Adrenal gland (tissue), 12 donors: Measurements from ENCODE around the gene ZNF787. TPM values are rescaled to one million over a fixed set of nuclear protein-coding genes. Genes with fewer than 3 reads are reported as not detected.
A peak's percentile ranks its signal among the peaks of the same experiment; 100 is the strongest.

ENCODE experiments used
- DNase-seq, 7 donors: peaks; one replicate each; pipeline ENCODE4 v3.0.0-alpha.2; 2019 to 2020
- H3K27ac ChIP-seq, 5 donors: fragments of 200-600 bp; sonication (generic) in 4 of 5; 1 replicate in 3 of 5; 2 replicates in 2 of 5; pipeline versions ENCODE4 v1.5.1 to v1.8.0; 2016 to 2020; ENCODE audit warnings: mild to moderate bottlenecking in 1 of 5
- H3K27me3 ChIP-seq: fragments of 200-600 bp; 2 replicates; pipeline ENCODE4 v1.8.0; 2021
- H3K36me3 ChIP-seq, 2 donors: fragments of 200-600 bp; replicated peaks in 1 of 2; 1 replicate in 1 of 2; 2 replicates in 1 of 2; pipeline versions ENCODE4 v1.5.1 to v1.8.0; 2018 to 2022
- H3K4me1 ChIP-seq, 2 donors: fragments of 200-600 bp; replicated peaks in 1 of 2; 1 replicate in 1 of 2; 2 replicates in 1 of 2; pipeline versions ENCODE4 v1.5.1 to v1.8.0; 2018 to 2021
- H3K4me3 ChIP-seq, 4 donors: fragments of 200-600 bp; sonication (generic) in 3 of 4; one replicate each; pipeline ENCODE4 v1.5.1; 2016 to 2018
- H3K9me3 ChIP-seq, 3 donors: fragments of 200-600 bp; sonication (generic) in 1 of 3; replicated peaks in 1 of 3; 1 replicate in 2 of 3; 2 replicates in 1 of 3; pipeline versions ENCODE4 v1.5.1 to v1.8.0; 2016 to 2021
- POLR2A ChIP-seq, 2 donors: fragments of 450-650 bp; IDR thresholded peaks; one replicate each; pipeline ENCODE4 v1.6.1; 2017; ENCODE audit warnings: antibody characterized with exemption in 2 of 2, mild to moderate bottlenecking in 2 of 2, moderate library complexity in 1 of 2
- WGBS, 4 donors: extraction: QIAGEN DNeasy Blood & Tissue Kit in 2 of 4; methylation state at CpG; one replicate each; pipeline versions ENCODE4 v1.1.5 to v1.1.7; 2013 to 2017; 5-methylcytosine and 5-hydroxymethylcytosine counted together
- intact Hi-C, 2 donors: fragments of 100-400 bp; cut with DNase I; formaldehyde crosslinking; loops; one replicate each; pipeline versions ENCODE4 v1.14.1 to v1.15.0; 2022 to 2023
- polyA plus RNA-seq, 3 donors: library from polyadenylated mRNA; stranded (reverse); fragments of 200-250 nt in 2 of 3; fragments of 350-450 nt in 1 of 3; fragmentation: Illumina TruSeq in 1 of 3; extraction: RNeasy Lipid Tissue Mini Kit (QIAGEN cat#74804) in 1 of 3; gene quantifications; one replicate each; pipeline ENCODE4 v1.2.3, GENCODE V29; 2013 to 2014
- total RNA-seq, 9 donors: library from RNA; depleted of rRNA in 4 of 9; stranded (reverse); fragments of >200 nt in 4 of 9; fragments of 120-200 nt in 1 of 9; fragmentation: NEBNext Ultra II Directional in 1 of 9; extraction: Animal tissue kit (Norgen Biotek cat#: 25700) in 1 of 9; gene quantifications; one replicate each; pipeline versions ENCODE4 v1.1.0 to v1.2.4, GENCODE V29; 2013 to 2023
- TF ChIP-seq, protein P1 (sequence below), 6 experiments: fragments of 450-650 bp in 4 of 6; fragments of 200-600 bp in 2 of 6; sonication (generic) in 1 of 6; IDR thresholded peaks; 1 replicate in 5 of 6; 2 replicates in 1 of 6; pipeline versions ENCODE4 v1.5.1 to v1.8.0; 2016 to 2021; ENCODE audit warnings: antibody characterized with exemption in 6 of 6, mild to moderate bottlenecking in 2 of 6, moderate library complexity in 1 of 6
- donor health status: healthy with polysubstance abuse.
- donor health status: Bipolar disorder and iron deficiency.
- donor health status: DM: yes; HTN: yes; CAD: no.
- donor health status: DM: no; HTN: no; CAD: no.
- donor health status: DM: no; HTN: no; CAD: no.
- donor health status: DM: yes; HTN: yes; CAD: no.

ZNF787 gene
- total and polyA plus RNA-seq, 12 donors = 4.6 to 51.5 (median 27.8) TPM

DNA sequence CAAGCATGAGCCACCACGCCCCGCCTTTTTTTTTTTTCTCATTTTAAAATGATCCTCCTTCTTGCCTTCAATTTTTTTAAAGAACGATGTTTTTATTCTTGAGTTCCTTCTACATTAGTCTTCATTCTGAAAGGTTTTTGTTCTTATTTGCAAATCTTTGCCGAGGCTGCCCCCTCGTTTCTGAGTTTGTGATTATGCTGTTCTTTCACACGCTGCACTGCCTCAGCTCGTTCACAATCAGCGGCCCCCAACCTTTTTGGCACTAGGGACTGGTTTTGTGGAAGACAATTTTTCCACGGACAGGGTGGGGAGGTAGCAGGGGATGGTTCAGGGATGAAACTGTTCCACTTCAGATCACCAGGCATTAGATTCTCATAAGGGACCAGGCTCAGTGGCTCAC, 26.6 kb downstream of the ZNF787 start:
- intact Hi-C loops = no loop called here
- Histone ChIP-seq H3K9me3 (no peaks in the 10 kb centered on the region), H3K4me3 (no peak overlapping the region), H3K27me3 (no peaks in the 10 kb centered on the region), H3K27ac (no peak overlapping the region), H3K36me3 (no peaks in the 10 kb centered on the region), H3K4me1 (peaks cover 9 to 10% of the 10 kb centered on the region in 2 donors)
- TF ChIP-seq POLR2A (IDR thresholded peaks at IDR 0.05) = no peak
- TF ChIP-seq, protein P1, sequence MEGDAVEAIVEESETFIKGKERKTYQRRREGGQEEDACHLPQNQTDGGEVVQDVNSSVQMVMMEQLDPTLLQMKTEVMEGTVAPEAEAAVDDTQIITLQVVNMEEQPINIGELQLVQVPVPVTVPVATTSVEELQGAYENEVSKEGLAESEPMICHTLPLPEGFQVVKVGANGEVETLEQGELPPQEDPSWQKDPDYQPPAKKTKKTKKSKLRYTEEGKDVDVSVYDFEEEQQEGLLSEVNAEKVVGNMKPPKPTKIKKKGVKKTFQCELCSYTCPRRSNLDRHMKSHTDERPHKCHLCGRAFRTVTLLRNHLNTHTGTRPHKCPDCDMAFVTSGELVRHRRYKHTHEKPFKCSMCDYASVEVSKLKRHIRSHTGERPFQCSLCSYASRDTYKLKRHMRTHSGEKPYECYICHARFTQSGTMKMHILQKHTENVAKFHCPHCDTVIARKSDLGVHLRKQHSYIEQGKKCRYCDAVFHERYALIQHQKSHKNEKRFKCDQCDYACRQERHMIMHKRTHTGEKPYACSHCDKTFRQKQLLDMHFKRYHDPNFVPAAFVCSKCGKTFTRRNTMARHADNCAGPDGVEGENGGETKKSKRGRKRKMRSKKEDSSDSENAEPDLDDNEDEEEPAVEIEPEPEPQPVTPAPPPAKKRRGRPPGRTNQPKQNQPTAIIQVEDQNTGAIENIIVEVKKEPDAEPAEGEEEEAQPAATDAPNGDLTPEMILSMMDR (IDR thresholded peaks at IDR 0.05) = no peak
- WGBS, 4 donors = 82 to 96% (median 88%) methylated on average over 8 to 9 of the region's 9 CpGs
- peak in 1 of 7 donors; percentile 10 for DNase-seq

DNA sequence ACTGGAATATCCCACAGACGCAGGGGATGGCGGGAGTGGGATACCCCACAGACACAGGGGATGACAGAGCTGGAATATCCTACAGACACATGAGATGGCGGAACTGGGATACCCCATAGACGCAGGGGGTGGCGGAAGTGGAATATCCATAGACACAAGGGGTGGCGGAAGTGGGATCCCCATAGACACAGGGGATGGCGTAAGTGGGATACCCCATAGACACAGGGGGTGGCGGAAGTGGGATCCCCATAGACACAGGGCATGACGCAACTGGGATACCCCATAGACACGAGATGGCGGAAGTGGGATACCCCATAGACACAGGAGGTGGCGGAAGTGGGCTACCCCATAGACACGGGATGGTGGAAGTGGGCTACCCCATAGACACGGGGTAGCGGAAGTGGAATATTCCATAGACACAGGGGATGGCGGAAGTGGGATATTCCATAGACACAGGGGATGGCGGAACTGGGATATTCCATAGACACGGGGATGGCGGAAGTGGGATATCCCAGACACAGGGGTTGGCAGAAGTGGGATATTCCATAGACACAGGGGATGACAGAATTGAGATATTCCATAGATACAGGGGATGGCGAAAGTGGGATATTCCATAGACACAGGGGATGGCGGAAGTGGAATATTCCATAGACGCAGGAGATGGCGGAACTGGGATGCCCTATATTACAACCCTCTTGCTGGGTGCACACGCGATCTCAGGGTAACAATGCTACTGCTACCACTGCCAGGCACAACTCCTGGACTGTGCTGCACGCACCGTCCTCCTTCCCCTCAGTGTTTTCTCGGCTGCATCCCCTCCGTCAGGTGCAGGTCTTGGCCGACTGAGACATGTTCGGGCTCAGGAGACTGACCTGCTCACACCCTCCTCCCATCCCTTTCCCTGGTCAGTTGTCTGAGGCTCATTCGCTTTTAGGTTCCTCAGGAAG, 28.1 kb downstream of the ZNF787 start:
- peak in 2 of 7 donors; percentile 9 to 13 for DNase-seq
- 95 to 97% (median 96%) methylated on average over 32 of the region's 32 CpGs for WGBS, 4 donors

GRCh38 chr19:56091751-56092546, 29.1 kb downstream of the ZNF787 start:
- intact Hi-C loops = no loop called here
- 80 to 91% (median 89%) methylated on average over 36 to 38 of the region's 38 CpGs for WGBS, 4 donors
- Histone ChIP-seq H3K27ac (peak overlapping the region in 3 of 5 donors; percentile 1 to 75 (median 54)), H3K4me3 (no peak overlapping the region), H3K4me1 (peaks cover 9 to 10% of the 10 kb centered on the region in 2 donors), H3K27me3 (no peaks in the 10 kb centered on the region), H3K36me3 (peaks cover 0 to 10% of the 10 kb centered on the region in 2 donors), H3K9me3 (no peaks in the 10 kb centered on the region)
- peak in 2 of 7 donors; percentile 2 to 16 for DNase-seq
- TF ChIP-seq POLR2A (IDR thresholded peaks at IDR 0.05) = no peak
- TF ChIP-seq, protein P1 (IDR thresholded peaks at IDR 0.05) = no peak

More for the DNA sequence above, 28.1 kb downstream of the ZNF787 start:
- Histone ChIP-seq H3K4me3 (no peak overlapping the region), H3K9me3 (no peaks in the 10 kb centered on the region), H3K27me3 (no peaks in the 10 kb centered on the region), H3K27ac (no peak overlapping the region), H3K36me3 (peaks cover 0 to 6% of the 10 kb centered on the region in 2 donors), H3K4me1 (peaks cover 9 to 10% of the 10 kb centered on the region in 2 donors)
- no peak for TF ChIP-seq POLR2A (IDR thresholded peaks at IDR 0.05)
- TF ChIP-seq, protein P1 (IDR thresholded peaks at IDR 0.05) = no peak
- intact Hi-C loops = no loop called here

- Histone ChIP-seq H3K36me3 (peaks cover 0 to 10% of the 10 kb centered on the region in 2 donors), H3K9me3 (no peaks in the 10 kb centered on the region), H3K27me3 (no peaks in the 10 kb centered on the region), H3K4me1 (peaks cover 16 to 17% of the 10 kb centered on the region in 2 donors), H3K4me3 (no peak overlapping the region), H3K27ac (peak overlapping the region in 3 of 5 donors; percentile 1 to 75 (median 54))
- intact Hi-C loops = no loop called here
- TF ChIP-seq, protein P1 (IDR thresholded peaks at IDR 0.05) = no peak
- TF ChIP-seq POLR2A (IDR thresholded peaks at IDR 0.05) = no peak
- peak in 3 of 7 donors; percentile 45 to 63 (median 61) for DNase-seq
- WGBS, 4 donors = 60 to 70% (median 61%) methylated on average over 10 of the region's 10 CpGs
These were observed 30.0 kb downstream of the ZNF787 start for GRCh38 chr19:56091066-56091490.
